IMR-90 (cell line): ENCODE data around the gene SKAP1. TPM values are rescaled to one million over a fixed set of nuclear protein-coding genes. Genes with fewer than 3 reads are reported as not detected.

ENCODE experiments used
- ATAC-seq: fragments of 200-7000 bp; cut with Tn5 transposase; 2 replicates; pipeline ENCODE4 v1.9.1; 2020; ENCODE audit warnings: low read depth, mild to moderate bottlenecking, moderate library complexity
- BruUV-seq: library from RNA; stranded (reverse); fragments of 400-500 nt; replicated peaks from 2 replicates; lab custom pipeline; 2021; lab: Mats Ljungman, UMichigan
- CTCF ChIA-PET: fragments of 300-600 bp; formaldehyde crosslinking; extraction: SDS; loops from one replicate; lab custom pipeline; 2021; ENCODE audit warnings: antibody characterized with exemption; lab: Yijun Ruan, JAX
- POLR2A ChIA-PET: fragments of 300-600 bp; sonication (Branson Sonifier 250); formaldehyde crosslinking; loops from one replicate; lab custom pipeline; 2022; ENCODE audit warnings: antibody characterized with exemption; ENCODE audit not compliant: unreplicated experiment; lab: Charles Lee
- DNase-seq: peaks from one replicate; pipeline ENCODE4 v3.0.0; 2013
- H2AFZ ChIP-seq: replicated peaks from 2 replicates; pipeline ENCODE3; 2013; ENCODE audit warnings: low read length, mild to moderate bottlenecking; ENCODE audit not compliant: poor library complexity
- H2AK5ac ChIP-seq: 2 replicates; pipeline ENCODE4 v1.6.1; 2013; ENCODE audit warnings: low read depth, low read length, inconsistent platforms
- H2AK9ac ChIP-seq: replicated peaks from 2 replicates; pipeline ENCODE3; 2013; ENCODE audit warnings: mild to moderate bottlenecking, low read depth, low read length, moderate library complexity; ENCODE audit not compliant: poor library complexity
- H2BK120ac ChIP-seq: 2 replicates; pipeline ENCODE4 v1.6.1; 2013; ENCODE audit warnings: low read depth, low read length, inconsistent platforms
- H2BK15ac ChIP-seq: 3 replicates; pipeline ENCODE4 v1.6.1; 2013; ENCODE audit warnings: low read depth, low read length, inconsistent platforms
- H2BK20ac ChIP-seq: 2 replicates; pipeline ENCODE4 v1.6.1; 2013; ENCODE audit warnings: low read depth, mild to moderate bottlenecking, inconsistent platforms, low read length, moderate library complexity
- H2BK5ac ChIP-seq: 2 replicates; pipeline ENCODE4 v1.6.1; 2013; ENCODE audit warnings: mild to moderate bottlenecking, low read depth, low read length, inconsistent platforms; ENCODE audit not compliant: poor library complexity, severe bottlenecking
- H3K14ac ChIP-seq: replicated peaks from 2 replicates; pipeline ENCODE4 v1.6.1; 2013; ENCODE audit warnings: low read depth, low read length, inconsistent platforms
- H3K18ac ChIP-seq: 2 replicates; pipeline ENCODE4 v1.6.1; 2013; ENCODE audit warnings: low read depth, low read length, control low read depth
- H3K23ac ChIP-seq: 2 replicates; pipeline ENCODE4 v1.6.1; 2013; ENCODE audit warnings: low read depth, low read length, inconsistent platforms
- H3K27ac ChIP-seq: 2 replicates; pipeline ENCODE4 v1.5.1; 2013; ENCODE audit warnings: mild to moderate bottlenecking, control low read depth, low read length; ENCODE audit not compliant: insufficient read depth
- H3K27me3 ChIP-seq: 2 replicates; pipeline ENCODE4 v1.6.1; 2013; ENCODE audit warnings: low read length; ENCODE audit not compliant: control insufficient read depth, insufficient read depth
- H3K36me3 ChIP-seq: 2 replicates; pipeline ENCODE4 v1.6.1; 2013; ENCODE audit warnings: low read length, mixed read lengths; ENCODE audit not compliant: control insufficient read depth, insufficient read depth
- H3K4ac ChIP-seq: 2 replicates; pipeline ENCODE4 v1.6.1; 2013; ENCODE audit warnings: low read depth, low read length, inconsistent platforms
- H3K4me1 ChIP-seq: 2 replicates; pipeline ENCODE4 v1.6.1; 2013; ENCODE audit warnings: low read length, mixed read lengths; ENCODE audit not compliant: control insufficient read depth, insufficient read depth
- H3K4me2 ChIP-seq: 2 replicates; pipeline ENCODE4 v1.6.1; 2013; ENCODE audit warnings: low read depth, mild to moderate bottlenecking, control low read depth, low read length, moderate library complexity
- H3K4me3 ChIP-seq: 2 replicates; pipeline ENCODE4 v1.5.1; 2013; ENCODE audit warnings: low read depth, mild to moderate bottlenecking, control low read depth, low read length, moderate library complexity; ENCODE audit not compliant: insufficient read depth
- H3K56ac ChIP-seq: 2 replicates; pipeline ENCODE4 v1.6.1; 2013; ENCODE audit warnings: low read length, inconsistent platforms; ENCODE audit not compliant: insufficient read depth; ENCODE audit errors: extremely low read depth
- H3K79me1 ChIP-seq, 2 experiments: 2 replicates each; pipeline ENCODE4 v1.6.1; 2013; ENCODE audit warnings: low read length in 2 of 2, inconsistent platforms in 1 of 2, low read depth in 1 of 2
- H3K9ac ChIP-seq: 2 replicates; pipeline ENCODE4 v1.6.1; 2013; ENCODE audit warnings: low read depth, low read length, control low read depth
- H3K9me1 ChIP-seq: 2 replicates; pipeline ENCODE4 v1.6.1; 2013; ENCODE audit warnings: low read length, inconsistent platforms; ENCODE audit not compliant: insufficient read depth
- H3K9me3 ChIP-seq: 2 replicates; pipeline ENCODE4 v1.6.1; 2013; ENCODE audit warnings: low read length; ENCODE audit not compliant: control insufficient read depth, insufficient read depth
- H4K20me1 ChIP-seq: 2 replicates; pipeline ENCODE4 v1.6.1; 2013; ENCODE audit warnings: low read length, inconsistent platforms; ENCODE audit not compliant: insufficient read depth
- H4K5ac ChIP-seq: 2 replicates; pipeline ENCODE4 v1.6.1; 2013; ENCODE audit warnings: mild to moderate bottlenecking, low read depth, low read length, control low read depth
- H4K8ac ChIP-seq, 2 experiments: 2 replicates each; pipeline ENCODE4 v1.6.1; 2013; ENCODE audit warnings: low read depth in 2 of 2, low read length in 2 of 2, control low read depth in 1 of 2, inconsistent platforms in 1 of 2
- H4K91ac ChIP-seq: 2 replicates; pipeline ENCODE4 v1.6.1; 2013; ENCODE audit warnings: low read depth, low read length, inconsistent platforms; ENCODE audit not compliant: insufficient read depth
- BHLHE40 ChIP-seq: fragments of 150-350 bp; IDR thresholded peaks from 2 replicates; pipeline ENCODE4 v1.6.1; 2016; ENCODE audit warnings: mild to moderate bottlenecking, low read depth, low read length
- CEBPB ChIP-seq: IDR thresholded peaks from 2 replicates; pipeline ENCODE4 v1.6.1; 2012; ENCODE audit warnings: low read depth, low read length, improper control_type of control experiment
- CHD1 ChIP-seq: IDR thresholded peaks from 2 replicates; pipeline ENCODE4 v1.6.1; 2012; ENCODE audit warnings: low read depth, low read length, improper control_type of control experiment
- CTCF ChIP-seq: conservative IDR thresholded peaks from 2 replicates; pipeline ENCODE4 v1.5.1; 2012; ENCODE audit warnings: mild to moderate bottlenecking, low read depth, low read length, improper control_type of control experiment
- MAFK ChIP-seq: IDR thresholded peaks from 2 replicates; pipeline ENCODE4 v1.6.1; 2012; ENCODE audit warnings: low read depth, low read length, improper control_type of control experiment
- POLR2A ChIP-seq: IDR thresholded peaks from 2 replicates; pipeline ENCODE4 v1.6.1; 2012; ENCODE audit warnings: mild to moderate bottlenecking, low read depth, low read length
- RCOR1 ChIP-seq: IDR thresholded peaks from 2 replicates; pipeline ENCODE4 v1.6.1; 2012; ENCODE audit warnings: mild to moderate bottlenecking, low read length, improper control_type of control experiment; ENCODE audit not compliant: insufficient replicate concordance
- WGBS, 2 experiments: methylation state at CpG; one replicate each; pipeline versions ENCODE4 v1.1.5 to v1.1.7; 2013; ENCODE audit warnings: missing lambda C conversion rate in 2 of 2; ENCODE audit not compliant: insufficient read length in 1 of 2; ENCODE audit errors: extremely low coverage in 2 of 2; 5-methylcytosine and 5-hydroxymethylcytosine counted together
- dilution Hi-C: fragments of 300-500 bp; cut with HindIII; formaldehyde crosslinking; loops from one replicate; pipeline ENCODE4 v1.14.3; 2018; ENCODE audit warnings: low sequenced_read_pairs; ENCODE audit not compliant: unreplicated experiment
- in situ Hi-C: fragments of 300-500 bp; cut with MboI; formaldehyde crosslinking; loops from 3 replicates; pipeline ENCODE4 v1.14.3; 2019; ENCODE audit warnings: low sequenced_read_pairs, inconsistent platforms, mixed read lengths
- intact Hi-C: fragments of 100-400 bp; cut with micrococcal nuclease; formaldehyde crosslinking; loops from 2 replicates; pipeline ENCODE4 v1.10.0; 2022
- polyA plus RNA-seq, 3 experiments: library from polyadenylated mRNA; depleted of rRNA; stranded (reverse); fragments of >200 nt; gene quantifications; 2 replicates each; pipeline ENCODE4 v1.2.3, GENCODE V29; 2012; ENCODE audit warnings: low replicate concordance in 1 of 3
- total RNA-seq: library from RNA; depleted of rRNA; stranded (reverse); fragments of >200 nt; gene quantifications from 2 replicates; pipeline ENCODE4 v1.2.3, GENCODE V29; 2012
- TF ChIP-seq, protein P1 (sequence below): fragments of 150-350 bp; IDR thresholded peaks from 2 replicates; pipeline ENCODE4 v1.6.1; 2016; ENCODE audit warnings: low read depth, mild to moderate bottlenecking, low read length, moderate library complexity, borderline replicate concordance

The SKAP1 gene
- total and polyA plus RNA-seq, 2 of the 4 experiments (the other 2 are of a cell fraction): not detected

DNA sequence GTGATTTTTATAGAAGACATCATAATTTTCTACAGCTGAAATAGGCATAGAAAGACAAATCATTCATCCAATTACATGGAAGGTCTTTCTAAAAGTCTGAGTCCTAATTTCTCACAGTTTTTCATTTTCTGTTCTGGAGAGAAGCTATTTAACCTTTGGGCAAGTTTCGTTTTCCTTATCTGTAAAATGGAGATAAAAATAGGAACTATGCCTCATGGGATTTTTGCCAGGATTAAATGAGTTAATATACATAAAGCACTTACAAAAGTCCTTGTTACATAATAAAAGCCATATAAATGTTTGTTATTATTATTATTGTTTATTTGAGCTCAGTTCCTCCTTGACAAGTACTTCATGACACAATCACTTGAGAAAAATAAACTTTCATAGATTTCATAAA is 121.4 kb downstream of the SKAP1 start:
- Histone ChIP-seq H2BK120ac (no peak overlapping the region), H2BK5ac (no peak overlapping the region), H2AK9ac (no peak overlapping the region), H2BK20ac (no peak overlapping the region), H2AK5ac (no peak overlapping the region), H3K18ac (no peak overlapping the region), H3K9ac (no peak overlapping the region), H3K79me1 (no peaks in the 10 kb centered on the region), H3K36me3 (no peaks in the 10 kb centered on the region), H3K4me3 (no peak overlapping the region), H3K27me3 (peaks cover 54% of the 10 kb centered on the region), H2AFZ (no peak overlapping the region), H3K23ac (no peak overlapping the region), H3K14ac (no peak overlapping the region), H4K8ac (no peak overlapping the region), H4K91ac (no peak overlapping the region), H3K27ac (no peak overlapping the region), H4K5ac (no peak overlapping the region), H3K4ac (no peak overlapping the region), H3K4me1 (no peaks in the 10 kb centered on the region), H4K20me1 (no peaks in the 10 kb centered on the region), H3K9me1 (no peaks in the 10 kb centered on the region), H3K56ac (no peak overlapping the region), H3K9me3 (no peaks in the 10 kb centered on the region), H3K4me2 (no peak overlapping the region), H2BK15ac (no peak overlapping the region)
- BruUV-seq: no TSS peak
- dilution Hi-C loops (no loop called here), intact Hi-C loops (no loop called here), in situ Hi-C loops (no loop called here)
- CTCF ChIA-PET: interaction anchor here (0.6 to 1.7 kb wide), 7 partner anchors 10 to 304 kb away, joined by 3 to 7 read pairs (median 3); no protein-coding TSS in a partner anchor
- TF ChIP-seq MAFK: no peak
- no peak for TF ChIP-seq CEBPB
- no peak for TF ChIP-seq CTCF
- TF ChIP-seq, protein P1, sequence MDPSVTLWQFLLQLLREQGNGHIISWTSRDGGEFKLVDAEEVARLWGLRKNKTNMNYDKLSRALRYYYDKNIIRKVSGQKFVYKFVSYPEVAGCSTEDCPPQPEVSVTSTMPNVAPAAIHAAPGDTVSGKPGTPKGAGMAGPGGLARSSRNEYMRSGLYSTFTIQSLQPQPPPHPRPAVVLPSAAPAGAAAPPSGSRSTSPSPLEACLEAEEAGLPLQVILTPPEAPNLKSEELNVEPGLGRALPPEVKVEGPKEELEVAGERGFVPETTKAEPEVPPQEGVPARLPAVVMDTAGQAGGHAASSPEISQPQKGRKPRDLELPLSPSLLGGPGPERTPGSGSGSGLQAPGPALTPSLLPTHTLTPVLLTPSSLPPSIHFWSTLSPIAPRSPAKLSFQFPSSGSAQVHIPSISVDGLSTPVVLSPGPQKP: no peak
- no peak for TF ChIP-seq POLR2A
- TF ChIP-seq RCOR1: no peak
- no peak for TF ChIP-seq CHD1
- TF ChIP-seq BHLHE40: no peak
- DNase-seq: no peak
- POLR2A ChIA-PET: interaction anchor here (0.5 kb wide), 1 partner anchor 279 kb away, joined by 4 read pairs; no protein-coding TSS in a partner anchor
- no CpG with 5 or more reads among the region's 1 CpG for WGBS, 2 experiments
- no peak for ATAC-seq
